H1 (cell line): ENCODE data around the gene MMEL1. TPM values are rescaled to one million over a fixed set of nuclear protein-coding genes. Genes with fewer than 3 reads are reported as not detected.

Experiments used
- CTCF ChIA-PET: fragments of 300-600 bp; sonication (Branson Sonifier 250); formaldehyde crosslinking; loops from one replicate; lab custom pipeline; 2021; ENCODE audit not compliant: partially characterized antibody; lab: Charles Lee
- POLR2A ChIA-PET: fragments of 300-600 bp; sonication (Branson Sonifier 250); formaldehyde crosslinking; loops from one replicate; lab custom pipeline; 2021; ENCODE audit warnings: inconsistent platforms; ENCODE audit not compliant: partially characterized antibody; lab: Charles Lee
- DNase-seq, 2 experiments: peaks; one replicate each; pipeline versions ENCODE4 v3.0.0 to v3.0.0-alpha.2; 2010 to 2022; ENCODE audit warnings: low spot score in 2 of 2, low read depth in 1 of 2, mixed read lengths in 1 of 2
- FAIRE-seq: peaks from 2 replicates; lab custom pipeline; 2011; peaks lifted over from hg19 to GRCh38; lab: Jason Lieb, UNC
- H2AFZ ChIP-seq: 2 replicates; pipeline ENCODE4 v1.8.1; 2012; ENCODE audit warnings: low read length, inconsistent platforms
- H2AK5ac ChIP-seq: 2 replicates; pipeline ENCODE4 v1.6.1; 2013; ENCODE audit warnings: low read depth, low read length
- H2BK120ac ChIP-seq: replicated peaks from 2 replicates; pipeline ENCODE3; 2013; ENCODE audit warnings: low read depth, low read length, inconsistent platforms
- H2BK12ac ChIP-seq: 2 replicates; pipeline ENCODE4 v1.6.1; 2013; ENCODE audit warnings: low read depth, low read length
- H2BK15ac ChIP-seq: 2 replicates; pipeline ENCODE4 v1.6.1; 2013; ENCODE audit warnings: low read length
- H2BK20ac ChIP-seq: 2 replicates; pipeline ENCODE4 v1.6.1; 2013; ENCODE audit warnings: low read length
- H2BK5ac ChIP-seq: 2 replicates; pipeline ENCODE4 v1.6.1; 2013; ENCODE audit warnings: low read depth, low read length
- H3K14ac ChIP-seq: 2 replicates; pipeline ENCODE4 v1.6.1; 2013; ENCODE audit warnings: inconsistent platforms; ENCODE audit not compliant: insufficient read length
- H3K18ac ChIP-seq: 2 replicates; pipeline ENCODE4 v1.6.1; 2013; ENCODE audit warnings: low read length; ENCODE audit errors: extremely low read depth
- H3K23ac ChIP-seq: 2 replicates; pipeline ENCODE4 v1.6.1; 2013; ENCODE audit warnings: inconsistent platforms; ENCODE audit not compliant: insufficient read length
- H3K23me2 ChIP-seq: 2 replicates; pipeline ENCODE4 v1.6.1; 2013; ENCODE audit warnings: low read depth, low read length
- H3K27ac ChIP-seq: 2 replicates; pipeline ENCODE4 v1.6.1; 2011; ENCODE audit warnings: low read depth, low read length, inconsistent platforms
- H3K27me3 ChIP-seq, 4 experiments: replicated peaks in 1 of 4; 1 replicate in 1 of 4; 2 replicates in 3 of 4; pipeline versions ENCODE4 v1.6.1 to v1.8.1; 2011 to 2013; ENCODE audit warnings: low read length in 3 of 4, mild to moderate bottlenecking in 3 of 4, inconsistent platforms in 2 of 4, mixed read lengths in 2 of 4, moderate library complexity in 1 of 4; ENCODE audit not compliant: control insufficient read depth in 3 of 4, insufficient read depth in 3 of 4; ENCODE audit errors: extremely low read depth in 1 of 4
- H3K36me3 ChIP-seq, 4 experiments: 2 replicates each; pipeline versions ENCODE4 v1.6.1 to v1.8.1; 2011 to 2013; ENCODE audit warnings: mild to moderate bottlenecking in 4 of 4, low read length in 3 of 4, moderate library complexity in 2 of 4, control low read depth in 1 of 4, inconsistent platforms in 1 of 4; ENCODE audit not compliant: insufficient read depth in 4 of 4, control insufficient read depth in 2 of 4
- H3K4ac ChIP-seq: replicated peaks from 2 replicates; pipeline ENCODE3; 2013; ENCODE audit warnings: low read length, low read depth, mixed read lengths, inconsistent platforms; ENCODE audit not compliant: insufficient read length
- H3K4me1 ChIP-seq, 4 experiments: replicated peaks in 1 of 4; 1 replicate in 1 of 4; 2 replicates in 3 of 4; pipeline versions ENCODE4 v1.6.1 to v1.8.1; 2011 to 2013; ENCODE audit warnings: low read length in 3 of 4, inconsistent platforms in 2 of 4, mixed read lengths in 1 of 4; ENCODE audit not compliant: insufficient read depth in 4 of 4, control insufficient read depth in 3 of 4
- H3K4me2 ChIP-seq, 2 experiments: 2 replicates each; pipeline versions ENCODE4 v1.6.1 to v1.8.1; 2011 to 2013; ENCODE audit warnings: low read depth in 2 of 2, low read length in 2 of 2, control low read depth in 1 of 2, inconsistent platforms in 1 of 2, mild to moderate bottlenecking in 1 of 2; ENCODE audit not compliant: insufficient read depth in 1 of 2
- H3K4me3 ChIP-seq, 4 experiments: fragments of 200-600, 300-600 bp in 1 of 4; sonication (generic), shearing (Covaris generic), sonication (Bioruptor Twin) in 1 of 4; 2 replicates each; pipeline versions ENCODE4 v1.5.1 to v1.8.1; 2011 to 2016; ENCODE audit warnings: low read length in 4 of 4, low read depth in 3 of 4, control low read depth in 2 of 4, inconsistent platforms in 2 of 4, mild to moderate bottlenecking in 2 of 4, mixed read lengths in 1 of 4, moderate library complexity in 1 of 4; ENCODE audit not compliant: insufficient read depth in 2 of 4; ENCODE audit errors: extremely low read depth in 1 of 4
- H3K56ac ChIP-seq: replicated peaks from 2 replicates; pipeline ENCODE3; 2013; ENCODE audit warnings: low read depth, mild to moderate bottlenecking, mixed read lengths, low read length, inconsistent platforms; ENCODE audit not compliant: insufficient read length
- H3K79me1 ChIP-seq: 2 replicates; pipeline ENCODE4 v1.6.1; 2013; ENCODE audit warnings: low read depth, low read length, control low read depth
- H3K79me2 ChIP-seq, 2 experiments: 2 replicates each; pipeline versions ENCODE4 v1.6.1 to v1.8.1; 2012 to 2013; ENCODE audit warnings: low read length in 2 of 2, mild to moderate bottlenecking in 2 of 2, inconsistent platforms in 1 of 2; ENCODE audit not compliant: insufficient read depth in 2 of 2, control insufficient read depth in 1 of 2
- H3K9ac ChIP-seq, 4 experiments: replicated peaks in 1 of 4; 1 replicate in 1 of 4; 2 replicates in 3 of 4; pipeline versions ENCODE4 v1.6.1 to v1.8.1; 2011 to 2013; ENCODE audit warnings: low read depth in 3 of 4, low read length in 3 of 4, control low read depth in 2 of 4, mild to moderate bottlenecking in 2 of 4, moderate library complexity in 2 of 4, inconsistent platforms in 1 of 4; ENCODE audit errors: extremely low read depth in 1 of 4
- H3K9me3 ChIP-seq, 2 experiments: 2 replicates each; pipeline versions ENCODE4 v1.6.1 to v1.8.1; 2012 to 2013; ENCODE audit warnings: mild to moderate bottlenecking in 2 of 2, moderate library complexity in 2 of 2, control low read depth in 1 of 2, inconsistent platforms in 1 of 2, low read depth in 1 of 2, low read length in 1 of 2, mixed read lengths in 1 of 2; ENCODE audit not compliant: insufficient read depth in 2 of 2
- H4K20me1 ChIP-seq, 2 experiments: replicated peaks in 1 of 2; 2 replicates each; pipeline versions ENCODE3 to v1.8.1; 2011 to 2013; ENCODE audit warnings: inconsistent platforms in 2 of 2, low read length in 2 of 2, mild to moderate bottlenecking in 1 of 2; ENCODE audit not compliant: insufficient read depth in 2 of 2, control insufficient read depth in 1 of 2
- H4K5ac ChIP-seq: 2 replicates; pipeline ENCODE4 v1.6.1; 2013; ENCODE audit warnings: low read length, low read depth, mixed read lengths, inconsistent platforms; ENCODE audit not compliant: insufficient read length
- H4K8ac ChIP-seq: 2 replicates; pipeline ENCODE4 v1.8.0; 2013; ENCODE audit warnings: mild to moderate bottlenecking, moderate library complexity, low read length, inconsistent platforms; ENCODE audit not compliant: insufficient read depth; ENCODE audit errors: extremely low read depth
- H4K91ac ChIP-seq: replicated peaks from 2 replicates; pipeline ENCODE3; 2013; ENCODE audit warnings: low read length, mixed read lengths, inconsistent platforms; ENCODE audit not compliant: insufficient read length
- ATF3 ChIP-seq: IDR thresholded peaks from 2 replicates; pipeline ENCODE4 v1.6.1; 2011; ENCODE audit warnings: low read depth, mild to moderate bottlenecking, low read length; ENCODE audit not compliant: insufficient read depth
- BRCA1 ChIP-seq: IDR thresholded peaks from 2 replicates; pipeline ENCODE4 v1.6.1; 2012; ENCODE audit warnings: low read depth, low read length, improper control_type of control experiment
- CBX8 ChIP-seq: fragments of 300-800, 300-1000 bp; sonication (generic); IDR thresholded peaks from 2 replicates; pipeline ENCODE4 v1.7.1; 2016; ENCODE audit warnings: low read depth, low read length, borderline replicate concordance
- CEBPB ChIP-seq: IDR thresholded peaks from 2 replicates; pipeline ENCODE4 v1.6.1; 2012; ENCODE audit warnings: low read depth, low read length
- CHD1 ChIP-seq: IDR thresholded peaks from 2 replicates; pipeline ENCODE4 v1.6.1; 2012; ENCODE audit warnings: low read depth, low read length, improper control_type of control experiment
- EGR1 ChIP-seq: IDR thresholded peaks from 2 replicates; pipeline ENCODE4 v1.6.1; 2011; ENCODE audit warnings: low read depth, low read length, borderline replicate concordance
- KDM1A ChIP-seq: fragments of 200-600, 300-600 bp; sonication (generic); IDR thresholded peaks from 2 replicates; pipeline ENCODE4 v1.7.1; 2016; ENCODE audit warnings: mild to moderate bottlenecking, low read length, borderline replicate concordance
- KDM4A ChIP-seq: IDR thresholded peaks from one replicate; pipeline ENCODE4 v1.7.1; 2012; ENCODE audit warnings: low read depth, mild to moderate bottlenecking, moderate library complexity, low read length, inconsistent platforms; ENCODE audit not compliant: severe bottlenecking
- MAFK ChIP-seq: IDR thresholded peaks from 2 replicates; pipeline ENCODE4 v1.6.1; 2012; ENCODE audit warnings: low read depth, mild to moderate bottlenecking, improper control_type of control experiment, low read length
- PHF8 ChIP-seq: fragments of 200-600 bp; sonication (generic); conservative IDR thresholded peaks from 2 replicates; pipeline ENCODE4 v1.7.1; 2012; ENCODE audit warnings: low read depth, mild to moderate bottlenecking, inconsistent platforms, low read length, moderate library complexity
- POU5F1 ChIP-seq: IDR thresholded peaks from 2 replicates; pipeline ENCODE4 v1.6.1; 2011; ENCODE audit warnings: low read depth, mild to moderate bottlenecking, low read length, moderate library complexity
- RBBP5 ChIP-seq: IDR thresholded peaks from 2 replicates; pipeline ENCODE4 v1.7.1; 2012; ENCODE audit warnings: low read depth, mild to moderate bottlenecking, inconsistent platforms, low read length, moderate library complexity, borderline replicate concordance
- SIRT6 ChIP-seq: IDR thresholded peaks from one replicate; pipeline ENCODE4 v1.7.1; 2012; ENCODE audit warnings: low read length, inconsistent platforms
- SP1 ChIP-seq: IDR thresholded peaks from 2 replicates; pipeline ENCODE4 v1.6.1; 2011; ENCODE audit warnings: low read depth, low read length
- TEAD4 ChIP-seq: IDR thresholded peaks from 2 replicates; pipeline ENCODE4 v1.6.1; 2012; ENCODE audit warnings: low read depth, low read length, inconsistent platforms, mixed read lengths
- WGBS, 2 experiments: shearing (Covaris generic) in 1 of 2; methylation state at CpG; one replicate each; pipeline versions ENCODE4 v1.1.6 to v1.1.7; 2013 to 2015; ENCODE audit warnings: low lambda C conversion rate in 2 of 2, mixed read lengths in 2 of 2, inconsistent platforms in 1 of 2, low coverage in 1 of 2, missing lambda C conversion rate in 1 of 2; ENCODE audit not compliant: insufficient replicate concordance in 2 of 2, insufficient coverage in 1 of 2, insufficient read length in 1 of 2; ENCODE audit errors: extremely low coverage in 1 of 2, missing lambda C conversion rate in 1 of 2; 5-methylcytosine and 5-hydroxymethylcytosine counted together
- polyA plus RNA-seq, 7 experiments: library from polyadenylated mRNA; depleted of rRNA in 3 of 7; stranded (reverse) in 5 of 7; unstranded in 2 of 7; fragments of >200 nt in 5 of 7; fragments of 200-250 nt in 2 of 7; gene quantifications; 1 replicate in 5 of 7; 2 replicates in 1 of 7; 4 replicates in 1 of 7; pipeline versions ENCODE4 v1.2.1 to v1.2.3, GENCODE V29; 2011 to 2013; ENCODE audit warnings: missing spikeins in 2 of 7, mixed read lengths in 2 of 7
- total RNA-seq: library from RNA; stranded (reverse); fragmentation: NEBNext Ultra II Directional; extraction: Animal tissue kit (Norgen Biotek cat#: 25700); gene quantifications from 2 replicates; pipeline ENCODE4 v1.2.1, GENCODE V29; 2021

Gene MMEL1
- total and polyA plus RNA-seq, 2 of the 8 experiments (the other 6 are each of a cell fraction or from before 2014, with no cell fraction given): 0.91 to 1.7 TPM

GRCh38 chr1:2569060-2569459 is 63.8 kb downstream of the MMEL1 start:
- Histone ChIP-seq H3K23me2 (no peaks in the 10 kb centered on the region), H2BK12ac (no peak overlapping the region), H3K4ac (no peak overlapping the region), H2BK15ac (no peak overlapping the region), H3K23ac (no peak overlapping the region), H3K18ac (no peak overlapping the region), H3K4me1 (peaks cover 0 to 5% (median 0%) of the 10 kb centered on the region in 4 experiments; a peak in 1 of 7 replicates), H3K14ac (no peak overlapping the region), H3K79me2 (no peaks in the 10 kb centered on the region), H4K91ac (no peak overlapping the region), H3K9me3 (peaks cover 5 to 8% of the 10 kb centered on the region in 2 experiments), H2AFZ (no peak overlapping the region), H2BK120ac (no peak overlapping the region), H3K27me3 (no peaks in the 10 kb centered on the region), H3K4me3 (no peak overlapping the region), H4K8ac (no peak overlapping the region), H3K79me1 (no peaks in the 10 kb centered on the region), H3K9ac (no peak overlapping the region), H2BK20ac (no peak overlapping the region), H3K4me2 (no peak overlapping the region), H2AK5ac (no peak overlapping the region), H3K56ac (no peak overlapping the region), H4K5ac (no peak overlapping the region), H3K36me3 (no peaks in the 10 kb centered on the region), H3K27ac (no peak overlapping the region), H4K20me1 (no peaks in the 10 kb centered on the region), H2BK5ac (no peak overlapping the region)
- FAIRE-seq (no peak), DNase-seq (no peak)
- WGBS, 2 experiments: 92% methylated on average over 14 of the region's 17 CpGs; no CpG with 5 or more reads in 1 of the 2 experiments
- TF ChIP-seq BRCA1 (no peak), TEAD4 (no peak), RBBP5 (no peak), CEBPB (no peak), SIRT6 (no peak), ATF3 (no peak), KDM1A (no peak), EGR1 (no peak), KDM4A (no peak), CBX8 (no peak), SP1 (no peak), MAFK (no peak), POU5F1 (no peak), CHD1 (no peak), PHF8 (no peak)
- ChIA-PET POLR2A (no interaction called here), CTCF (no interaction called here)
